Parathyroid adenoma (tissue), 2 donors: Measurements from ENCODE around the gene TCEAL3.
A peak's percentile ranks its signal among the peaks of the same experiment; 100 is the strongest.

Source experiments
- H2AFZ ChIP-seq: fragments of 300-600 bp; sonication (generic); one replicate; pipeline ENCODE4 v1.7.0; 2017; ENCODE audit warnings: antibody characterized with exemption, mild to moderate bottlenecking
- H3K27ac ChIP-seq: fragments of 300-600 bp; sonication (generic); one replicate; pipeline ENCODE4 v1.7.0; 2017
- H3K27me3 ChIP-seq: fragments of 300-600 bp; sonication (generic); one replicate; pipeline ENCODE4 v1.7.0; 2017; ENCODE audit warnings: low read length; ENCODE audit not compliant: control insufficient read depth, insufficient read depth
- H3K36me3 ChIP-seq: fragments of 300-600 bp; sonication (generic); one replicate; pipeline ENCODE4 v1.7.0; 2017; ENCODE audit warnings: low read length; ENCODE audit not compliant: control insufficient read depth, insufficient read depth
- H3K4me1 ChIP-seq: fragments of 300-600 bp; sonication (generic); one replicate; pipeline ENCODE4 v1.7.0; 2017; ENCODE audit warnings: control low read depth
- H3K4me2 ChIP-seq: fragments of 300-600 bp; sonication (generic); one replicate; pipeline ENCODE4 v1.7.0; 2017; ENCODE audit warnings: low read length
- H3K4me3 ChIP-seq: fragments of 300-600 bp; sonication (generic); one replicate; pipeline ENCODE4 v1.7.0; 2017; ENCODE audit warnings: low read depth, low read length
- H3K79me2 ChIP-seq: fragments of 300-600 bp; sonication (generic); one replicate; pipeline ENCODE4 v1.7.0; 2017; ENCODE audit warnings: control low read depth
- H3K9ac ChIP-seq: fragments of 300-600 bp; sonication (generic); one replicate; pipeline ENCODE4 v1.7.0; 2017; ENCODE audit warnings: mild to moderate bottlenecking
- H3K9me3 ChIP-seq: fragments of 300-600 bp; sonication (generic); one replicate; pipeline ENCODE4 v1.7.0; 2017; ENCODE audit warnings: low read length; ENCODE audit not compliant: control insufficient read depth
- CTCF ChIP-seq: fragments of 300-600 bp; sonication (generic); IDR thresholded peaks from one replicate; pipeline ENCODE4 v1.7.0; 2017; ENCODE audit warnings: antibody characterized with exemption, mild to moderate bottlenecking
- donor health status: primary hyperparathyroidism.

Gene TCEAL3

GRCh38 chrX:103608306-103608963 lies 672 bp downstream of the TCEAL3 start:
- no peak for TF ChIP-seq CTCF
- Histone ChIP-seq H3K4me2 (peak overlapping the region; percentile 61), H3K27ac (peak overlapping the region; percentile 85), H3K9ac (peak overlapping the region; percentile 80), H3K4me3 (peak overlapping the region; percentile 74), H3K79me2 (peaks cover 8% of the 10 kb centered on the region), H3K9me3 (no peaks in the 10 kb centered on the region), H3K4me1 (no peaks in the 10 kb centered on the region), H2AFZ (peak overlapping the region; percentile 72), H3K27me3 (no peaks in the 10 kb centered on the region), H3K36me3 (no peaks in the 10 kb centered on the region)

- Histone ChIP-seq H3K4me1 (no peaks in the 10 kb centered on the region), H3K4me2 (no peak overlapping the region), H3K36me3 (no peaks in the 10 kb centered on the region), H3K27ac (no peak overlapping the region), H3K9ac (no peak overlapping the region), H3K9me3 (no peaks in the 10 kb centered on the region), H2AFZ (no peak overlapping the region), H3K4me3 (no peak overlapping the region), H3K27me3 (no peaks in the 10 kb centered on the region), H3K79me2 (peaks cover 3% of the 10 kb centered on the region)
- TF ChIP-seq CTCF, result no peak
Observed at GRCh38 chrX:103610282-103610681, 2.5 kb downstream of the TCEAL3 start.

DNA sequence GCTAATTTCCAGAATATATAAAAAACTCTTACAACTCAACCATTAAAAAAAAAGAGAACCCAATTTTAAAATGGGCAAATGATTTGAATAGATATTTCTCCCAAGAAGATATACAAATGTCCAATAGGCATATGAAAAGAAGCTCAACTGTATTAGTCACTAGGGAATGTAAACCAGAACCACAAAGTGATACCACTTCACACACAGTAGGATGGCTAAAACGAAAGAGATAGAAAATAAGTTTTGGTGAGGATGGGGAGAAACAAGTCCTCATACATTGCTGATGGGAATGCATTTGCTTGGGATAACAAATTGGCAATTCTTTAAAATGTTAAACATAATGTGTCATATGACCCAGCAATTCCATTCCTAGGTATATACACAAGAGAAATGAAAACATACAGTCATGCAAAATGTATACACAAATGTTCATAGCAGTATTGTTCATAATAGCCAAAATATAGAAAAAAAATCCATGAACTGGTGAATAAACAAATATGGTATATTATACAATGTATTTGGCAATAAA lies 5.7 kb downstream of the TCEAL3 start:
- Histone ChIP-seq H3K27me3 (no peaks in the 10 kb centered on the region), H3K36me3 (no peaks in the 10 kb centered on the region)

GRCh38 chrX:103614999-103615398 lies 7.2 kb downstream of the TCEAL3 start:
- Histone ChIP-seq H3K36me3 (no peaks in the 10 kb centered on the region), H3K4me1 (no peaks in the 10 kb centered on the region), H3K9me3 (no peaks in the 10 kb centered on the region), H3K4me3 (no peak overlapping the region), H3K79me2 (peaks cover 4% of the 10 kb centered on the region), H2AFZ (no peak overlapping the region), H3K9ac (no peak overlapping the region), H3K27me3 (no peaks in the 10 kb centered on the region), H3K27ac (no peak overlapping the region), H3K4me2 (no peak overlapping the region)
- no peak for TF ChIP-seq CTCF

More for the DNA sequence above, 5.7 kb downstream of the TCEAL3 start:
- no peak for TF ChIP-seq CTCF
- Histone ChIP-seq H3K27ac (no peak overlapping the region), H3K9ac (no peak overlapping the region), H3K4me1 (no peaks in the 10 kb centered on the region), H3K4me2 (no peak overlapping the region), H3K9me3 (no peaks in the 10 kb centered on the region), H3K4me3 (no peak overlapping the region), H3K79me2 (peaks cover 4% of the 10 kb centered on the region), H2AFZ (no peak overlapping the region)
